ENCODE results near the gene TNS4.

GRCh38 chr17:40432864-40433528, 68.4 kb downstream of the TNS4 start:
- no peak for TF ChIP-seq SPI1 (IDR thresholded peaks at IDR 0.05; ENCODE audit: low read depth, low read length)
- no peak for TF ChIP-seq POLR2A (IDR thresholded peaks at IDR 0.05; ENCODE audit: low read depth, low read length)
- TF ChIP-seq POLR2AphosphoS5 (IDR thresholded peaks at IDR 0.05; ENCODE audit: low read depth, low read length) = no peak
- no peak for TF ChIP-seq TAF1 (IDR thresholded peaks at IDR 0.05; ENCODE audit: low read depth, low read length)
- TF ChIP-seq POU2F2 (IDR thresholded peaks at IDR 0.05; ENCODE audit: low read depth, low read length) = no peak
- no peak for TF ChIP-seq PAX5 (IDR thresholded peaks at IDR 0.05; ENCODE audit: insufficient read depth, low read length, severe bottlenecking)

All from GM12891 (cell line).